Loucy (cell line): Measurements from ENCODE around the gene MOV10L1.

Experiments
- CTCF ChIP-seq: fragments of 200-600 bp; sonication (generic); conservative IDR thresholded peaks from 2 replicates; pipeline ENCODE4 v1.5.1; 2014; ENCODE audit warnings: mild to moderate bottlenecking, antibody characterized with exemption, low read length
- EZH2phosphoT487 ChIP-seq: fragments of 200-600 bp; IDR thresholded peaks from 2 replicates; pipeline ENCODE4 v1.6.1; 2018; ENCODE audit warnings: antibody characterized with exemption, mild to moderate bottlenecking, moderate library complexity, borderline replicate concordance

GRCh38 chr22:50189184-50189848 lies 99.5 kb downstream of the MOV10L1 start:
- TF ChIP-seq CTCF (no peak), EZH2phosphoT487 (no peak)
